Measurements from ENCODE around the gene CARMIL1.

DNA sequence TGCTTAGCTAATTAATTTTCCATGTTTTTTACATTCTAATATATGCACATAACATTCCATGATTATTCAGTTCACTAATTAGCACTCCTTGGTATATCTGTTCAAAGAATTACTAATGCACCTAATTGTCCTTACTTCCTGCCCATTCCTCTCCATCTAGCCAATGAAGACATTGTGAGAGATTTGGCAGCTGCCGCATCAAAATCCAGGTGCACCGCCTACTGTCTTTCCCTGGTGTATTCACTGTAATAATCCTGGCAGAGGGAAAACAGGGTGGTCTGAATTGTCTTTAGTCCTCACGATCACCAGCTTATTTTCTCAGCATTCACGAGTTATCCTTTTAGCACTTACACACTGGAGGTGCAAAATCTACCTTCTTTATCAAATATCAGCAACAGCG is 311.8 kb downstream of the CARMIL1 start:
- no peak for TF ChIP-seq CTCF (IDR thresholded peaks at IDR 0.05)
- TF ChIP-seq POLR2A (IDR thresholded peaks at IDR 0.05) = no peak
- TF ChIP-seq POLR2AphosphoS5 (IDR thresholded peaks at IDR 0.05) = no peak

Data from breast epithelium (tissue), 3 donors.